H1 (cell line): ENCODE results near the gene SYNRG.
"Not testable (repeated sequence)": the region's sequence is repeated elsewhere in the genome, so short reads cannot be mapped to it uniquely, and the experiment has no call there.

Source experiments
- CHD2 ChIP-seq: IDR thresholded peaks from 2 replicates; pipeline ENCODE4 v1.6.1; 2012; ENCODE audit warnings: low read length, improper control_type of control experiment
- EP300 ChIP-seq, 2 experiments: IDR thresholded peaks; 1 replicate in 1 of 2; 2 replicates in 1 of 2; pipeline ENCODE4 v1.6.1; 2011 to 2012; ENCODE audit warnings: low read depth in 2 of 2, low read length in 2 of 2, mild to moderate bottlenecking in 2 of 2, borderline replicate concordance in 1 of 2, inconsistent platforms in 1 of 2, moderate library complexity in 1 of 2
- GTF2F1 ChIP-seq: IDR thresholded peaks from 2 replicates; pipeline ENCODE4 v1.6.1; 2012; ENCODE audit warnings: low read depth, low read length, improper control_type of control experiment, borderline replicate concordance
- HDAC2 ChIP-seq, 2 experiments: fragments of 300-600 bp in 1 of 2; sonication (generic) in 1 of 2; IDR thresholded peaks; 2 replicates each; pipeline ENCODE4 v1.6.1; 2011 to 2012; ENCODE audit warnings: low read depth in 2 of 2, low read length in 2 of 2, mild to moderate bottlenecking in 2 of 2, moderate library complexity in 2 of 2, borderline replicate concordance in 1 of 2, inconsistent platforms in 1 of 2
- JUN ChIP-seq: IDR thresholded peaks from 2 replicates; pipeline ENCODE4 v1.6.1; 2011; ENCODE audit warnings: low read depth, mild to moderate bottlenecking, improper control_type of control experiment, low read length
- KDM1A ChIP-seq: fragments of 200-600, 300-600 bp; sonication (generic); IDR thresholded peaks from 2 replicates; pipeline ENCODE4 v1.7.1; 2016; ENCODE audit warnings: mild to moderate bottlenecking, low read length, borderline replicate concordance
- MAX ChIP-seq: IDR thresholded peaks from 2 replicates; pipeline ENCODE4 v1.6.1; 2012; ENCODE audit warnings: inconsistent platforms
- RFX5 ChIP-seq: IDR thresholded peaks from 2 replicates; pipeline ENCODE4 v1.6.1; 2011; ENCODE audit warnings: low read depth, low read length, improper control_type of control experiment, borderline replicate concordance
- SIN3A ChIP-seq, 2 experiments: IDR thresholded peaks in 1 of 2; conservative IDR thresholded peaks in 1 of 2; 2 replicates each; pipeline ENCODE4 v1.6.1; 2011 to 2012; ENCODE audit warnings: low read length in 2 of 2, improper control_type of control experiment in 1 of 2, low read depth in 1 of 2, mild to moderate bottlenecking in 1 of 2
- SP1 ChIP-seq: IDR thresholded peaks from 2 replicates; pipeline ENCODE4 v1.6.1; 2011; ENCODE audit warnings: low read depth, low read length
- TF ChIP-seq, protein P1 (sequence below), 3 experiments: IDR thresholded peaks; 1 replicate in 2 of 3; 2 replicates in 1 of 3; pipeline versions ENCODE4 v1.5.1 to v1.6.1; 2011; ENCODE audit warnings: low read length in 3 of 3, mild to moderate bottlenecking in 3 of 3, inconsistent platforms in 2 of 3, low read depth in 1 of 3, moderate library complexity in 1 of 3; ENCODE audit not compliant: insufficient read depth in 1 of 3; ENCODE audit errors: control extremely low read depth in 1 of 3

- TF ChIP-seq, protein P1, sequence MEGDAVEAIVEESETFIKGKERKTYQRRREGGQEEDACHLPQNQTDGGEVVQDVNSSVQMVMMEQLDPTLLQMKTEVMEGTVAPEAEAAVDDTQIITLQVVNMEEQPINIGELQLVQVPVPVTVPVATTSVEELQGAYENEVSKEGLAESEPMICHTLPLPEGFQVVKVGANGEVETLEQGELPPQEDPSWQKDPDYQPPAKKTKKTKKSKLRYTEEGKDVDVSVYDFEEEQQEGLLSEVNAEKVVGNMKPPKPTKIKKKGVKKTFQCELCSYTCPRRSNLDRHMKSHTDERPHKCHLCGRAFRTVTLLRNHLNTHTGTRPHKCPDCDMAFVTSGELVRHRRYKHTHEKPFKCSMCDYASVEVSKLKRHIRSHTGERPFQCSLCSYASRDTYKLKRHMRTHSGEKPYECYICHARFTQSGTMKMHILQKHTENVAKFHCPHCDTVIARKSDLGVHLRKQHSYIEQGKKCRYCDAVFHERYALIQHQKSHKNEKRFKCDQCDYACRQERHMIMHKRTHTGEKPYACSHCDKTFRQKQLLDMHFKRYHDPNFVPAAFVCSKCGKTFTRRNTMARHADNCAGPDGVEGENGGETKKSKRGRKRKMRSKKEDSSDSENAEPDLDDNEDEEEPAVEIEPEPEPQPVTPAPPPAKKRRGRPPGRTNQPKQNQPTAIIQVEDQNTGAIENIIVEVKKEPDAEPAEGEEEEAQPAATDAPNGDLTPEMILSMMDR (IDR thresholded peaks at IDR 0.05; ENCODE audit: control extremely low read depth in 1 of 3, insufficient read depth in 1 of 3, low read depth in 1 of 3, low read length in 3 of 3) = not testable (repeated sequence)
- not testable (repeated sequence) for TF ChIP-seq EP300 (IDR thresholded peaks at IDR 0.05; ENCODE audit: borderline replicate concordance in 1 of 2, low read depth in 2 of 2, low read length in 2 of 2); GTF2F1; HDAC2 (IDR thresholded peaks at IDR 0.05; ENCODE audit: borderline replicate concordance in 1 of 2, low read depth in 2 of 2, low read length in 2 of 2); KDM1A; CHD2; SP1; RFX5; MAX; SIN3A (conservative IDR thresholded peaks at IDR 0.05 in 1 of 2, IDR thresholded peaks at IDR 0.05 in 1 of 2; ENCODE audit: low read depth in 1 of 2, low read length in 2 of 2); JUN
Observed at GRCh38 chr17:37616430-37616829, 7.2 kb upstream of the SYNRG start.
